Measurements from ENCODE around the gene RPL41. TPM values are rescaled to one million over a fixed set of nuclear protein-coding genes. Genes with fewer than 3 reads are reported as not detected.

Gene RPL41
- total and polyA plus RNA-seq, 9 of the 15 experiments (the other 6 are each of a cell fraction or from before 2014, with no cell fraction given): 3,403 to 11,276 (median 5,604) TPM

GRCh38 chr12:56127888-56128669 lies 11.6 kb downstream of the RPL41 start, which contains the start of gene ESYT1 (continued):
- TF ChIP-seq DMBX1 (CRISPR knock-in tag; IDR thresholded peaks at IDR 0.05; ENCODE audit: borderline replicate concordance) (no peak), SMAD4 (CRISPR knock-in tag; conservative IDR thresholded peaks at IDR 0.05) (no peak), CSDE1 (IDR thresholded peaks at IDR 0.05) (no peak), ELF1 (tag; IDR thresholded peaks at IDR 0.05) (no peak), ZNF511 (CRISPR knock-in tag; IDR thresholded peaks at IDR 0.05) (peak; percentile 59; the same call in 1 of the 2 replicates), ADNP (tag; IDR thresholded peaks at IDR 0.05) (no peak), USF2 (CRISPR knock-in tag; IDR thresholded peaks at IDR 0.05) (peak; percentile 74), NFE2L1 (tag; IDR thresholded peaks at IDR 0.05; ENCODE audit: borderline replicate concordance, low read depth) (no peak), U2AF2 (optimal IDR thresholded peaks at IDR 0.05; ENCODE audit: low read depth, low read length) (no peak), RAD21 (CRISPR knock-in tag; conservative IDR thresholded peaks at IDR 0.05 in 1 of 2, IDR thresholded peaks at IDR 0.05 in 1 of 2) (peak in 1 of 2 experiments; percentile 23; a peak in 2 of 4 replicates), HMGN3 (IDR thresholded peaks at IDR 0.05; ENCODE audit: borderline replicate concordance, extremely low read depth, insufficient read length, low read depth, low read length) (peak; percentile 3), ZNF589 (CRISPR knock-in tag; IDR thresholded peaks at IDR 0.05; ENCODE audit: low read depth) (no peak), DPF2 (IDR thresholded peaks at IDR 0.05) (0 out of 2 replicates have a peak, but pooled peaks have one; percentile 27), ZNF224 (CRISPR knock-in tag; IDR thresholded peaks at IDR 0.05) (no peak), NKRF (IDR thresholded peaks at IDR 0.05; ENCODE audit: borderline replicate concordance) (peak; percentile 79), MCM7 (IDR thresholded peaks at IDR 0.05) (no peak), IFI16 (CRISPR knock-in tag; IDR thresholded peaks at IDR 0.05) (no peak), NR0B1 (IDR thresholded peaks at IDR 0.05; ENCODE audit: partially characterized antibody) (no peak)
- TF ChIP-seq, protein P1, sequence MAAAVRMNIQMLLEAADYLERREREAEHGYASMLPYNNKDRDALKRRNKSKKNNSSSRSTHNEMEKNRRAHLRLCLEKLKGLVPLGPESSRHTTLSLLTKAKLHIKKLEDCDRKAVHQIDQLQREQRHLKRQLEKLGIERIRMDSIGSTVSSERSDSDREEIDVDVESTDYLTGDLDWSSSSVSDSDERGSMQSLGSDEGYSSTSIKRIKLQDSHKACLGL (CRISPR knock-in tag; IDR thresholded peaks at IDR 0.05; ENCODE audit: borderline replicate concordance, poor library complexity, severe bottlenecking): no peak
- TF ChIP-seq, protein P2, sequence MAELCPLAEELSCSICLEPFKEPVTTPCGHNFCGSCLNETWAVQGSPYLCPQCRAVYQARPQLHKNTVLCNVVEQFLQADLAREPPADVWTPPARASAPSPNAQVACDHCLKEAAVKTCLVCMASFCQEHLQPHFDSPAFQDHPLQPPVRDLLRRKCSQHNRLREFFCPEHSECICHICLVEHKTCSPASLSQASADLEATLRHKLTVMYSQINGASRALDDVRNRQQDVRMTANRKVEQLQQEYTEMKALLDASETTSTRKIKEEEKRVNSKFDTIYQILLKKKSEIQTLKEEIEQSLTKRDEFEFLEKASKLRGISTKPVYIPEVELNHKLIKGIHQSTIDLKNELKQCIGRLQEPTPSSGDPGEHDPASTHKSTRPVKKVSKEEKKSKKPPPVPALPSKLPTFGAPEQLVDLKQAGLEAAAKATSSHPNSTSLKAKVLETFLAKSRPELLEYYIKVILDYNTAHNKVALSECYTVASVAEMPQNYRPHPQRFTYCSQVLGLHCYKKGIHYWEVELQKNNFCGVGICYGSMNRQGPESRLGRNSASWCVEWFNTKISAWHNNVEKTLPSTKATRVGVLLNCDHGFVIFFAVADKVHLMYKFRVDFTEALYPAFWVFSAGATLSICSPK (IDR thresholded peaks at IDR 0.05; ENCODE audit: borderline replicate concordance): no peak

Data from K562 (cell line).